OCI-LY7 (cell line): ENCODE data around the gene CHPT1. TPM values are rescaled to one million over a fixed set of nuclear protein-coding genes. Genes with fewer than 3 reads are reported as not detected.
"Not testable (repeated sequence)": the region's sequence is repeated elsewhere in the genome, so short reads cannot be mapped to it uniquely, and the experiment has no call there.

Experiments used
- BruUV-seq: library from RNA; stranded (reverse); fragments of 400-500 nt; replicated peaks from 2 replicates; lab custom pipeline; 2021; lab: Mats Ljungman, UMichigan
- CTCF ChIA-PET: fragments of 300-600 bp; sonication (Branson Sonifier 250); formaldehyde crosslinking; loops from one replicate; lab custom pipeline; 2022; ENCODE audit warnings: antibody characterized with exemption; ENCODE audit not compliant: unreplicated experiment; lab: Charles Lee
- POLR2A ChIA-PET: fragments of 300-600 bp; sonication (Branson Sonifier 250); formaldehyde crosslinking; loops from one replicate; lab custom pipeline; 2022; ENCODE audit warnings: antibody characterized with exemption; lab: Charles Lee
- DNase-seq: peaks from one replicate; pipeline ENCODE4 v3.0.0-alpha.2; 2015; ENCODE audit warnings: low spot score
- H2AFZ ChIP-seq: fragments of 200-600 bp; sonication (generic), shearing (Covaris generic); 2 replicates; pipeline ENCODE4 v1.6.1; 2014; ENCODE audit warnings: mild to moderate bottlenecking, antibody characterized with exemption, low read length, moderate library complexity
- H3K27ac ChIP-seq: fragments of 200-600 bp; sonication (generic); 2 replicates; pipeline ENCODE4 v1.5.1; 2014; ENCODE audit warnings: mixed run types, low read depth, mild to moderate bottlenecking, moderate library complexity, low read length, inconsistent platforms; ENCODE audit not compliant: poor library complexity, severe bottlenecking
- H3K36me3 ChIP-seq: fragments of 200-600 bp; sonication (generic); 2 replicates; pipeline ENCODE4 v1.6.1; 2014; ENCODE audit warnings: mild to moderate bottlenecking, antibody characterized with exemption, low read length, moderate library complexity, mixed read lengths; ENCODE audit not compliant: insufficient read depth
- H3K4me1 ChIP-seq: fragments of 200-600 bp; sonication (generic); 2 replicates; pipeline ENCODE4 v1.5.1; 2014; ENCODE audit warnings: mild to moderate bottlenecking, low read length; ENCODE audit not compliant: insufficient read depth, poor library complexity, severe bottlenecking
- H3K4me2 ChIP-seq: fragments of 200-600 bp; sonication (generic); 2 replicates; pipeline ENCODE4 v1.6.1; 2014; ENCODE audit warnings: mild to moderate bottlenecking, low read length
- H3K4me3 ChIP-seq: fragments of 200-600 bp; sonication (generic); 2 replicates; pipeline ENCODE4 v1.5.1; 2014; ENCODE audit warnings: mild to moderate bottlenecking, low read depth, low read length; ENCODE audit not compliant: poor library complexity, severe bottlenecking
- H3K79me2 ChIP-seq: fragments of 200-600 bp; sonication (generic); 2 replicates; pipeline ENCODE4 v1.6.1; 2016; ENCODE audit warnings: low read depth, mild to moderate bottlenecking, low read length, moderate library complexity, mixed read lengths; ENCODE audit not compliant: insufficient read depth
- H3K9me2 ChIP-seq: fragments of 200-600 bp; sonication (generic); 2 replicates; pipeline ENCODE4 v1.6.1; 2016; ENCODE audit warnings: mild to moderate bottlenecking, low read length, mixed read lengths; ENCODE audit not compliant: insufficient read depth
- H3K9me3 ChIP-seq: fragments of 200-600 bp; sonication (generic); 2 replicates; pipeline ENCODE4 v1.6.1; 2014; ENCODE audit warnings: mild to moderate bottlenecking, mixed run types, low read length, mixed read lengths
- H4K20me1 ChIP-seq: fragments of 200-600 bp; sonication (generic); 2 replicates; pipeline ENCODE4 v1.6.1; 2014; ENCODE audit warnings: mild to moderate bottlenecking, antibody characterized with exemption, low read length, moderate library complexity, mixed read lengths; ENCODE audit not compliant: insufficient read depth
- EZH2phosphoT487 ChIP-seq: fragments of 200-600 bp; sonication (generic); IDR thresholded peaks from 2 replicates; pipeline ENCODE4 v1.6.1; 2018; ENCODE audit warnings: low read depth, borderline replicate concordance, mild to moderate bottlenecking, mixed run types, antibody characterized with exemption, low read length, moderate library complexity, mixed read lengths
- intact Hi-C: fragments of 100-400 bp; cut with micrococcal nuclease; formaldehyde crosslinking; loops from one replicate; pipeline ENCODE4 v1.10.0; 2022; ENCODE audit not compliant: unreplicated experiment
- total RNA-seq, 2 experiments: library from RNA; depleted of rRNA in 1 of 2; stranded (reverse); fragments of >200 nt in 1 of 2; shearing (Covaris generic) in 1 of 2; gene quantifications; 2 replicates each; pipeline ENCODE4 v1.2.3, GENCODE V29; 2014 to 2022
- TF ChIP-seq, protein P1 (sequence below): fragments of 200-600 bp; sonication (generic); conservative IDR thresholded peaks from 2 replicates; pipeline ENCODE4 v1.5.1; 2014; ENCODE audit warnings: mild to moderate bottlenecking, antibody characterized with exemption, low read length, moderate library complexity, mixed read lengths

The CHPT1 gene
- total RNA-seq, 2 experiments from 2014 or later: 44.3 to 56.6 TPM

DNA sequence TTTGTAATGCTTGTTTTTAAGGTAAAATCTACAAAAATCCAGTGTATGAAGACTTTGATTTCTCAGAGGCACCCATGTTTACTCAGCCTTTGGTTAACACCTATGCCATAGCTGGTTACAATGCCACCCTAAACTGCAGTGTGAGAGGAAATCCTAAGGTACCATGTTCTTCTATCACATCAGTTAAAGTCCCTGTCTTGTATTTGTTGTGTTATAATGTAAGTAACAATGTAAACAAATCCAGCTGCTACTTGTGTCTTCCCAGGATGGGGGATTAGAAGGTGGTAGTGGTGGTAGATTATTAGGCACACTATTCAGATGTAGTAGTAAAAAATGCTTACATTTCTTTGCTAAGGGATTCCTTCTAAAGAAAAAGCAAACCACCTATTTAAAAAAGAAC lies 19.4 kb upstream of the CHPT1 start:
- TF ChIP-seq EZH2phosphoT487: no peak
- TF ChIP-seq, protein P1, sequence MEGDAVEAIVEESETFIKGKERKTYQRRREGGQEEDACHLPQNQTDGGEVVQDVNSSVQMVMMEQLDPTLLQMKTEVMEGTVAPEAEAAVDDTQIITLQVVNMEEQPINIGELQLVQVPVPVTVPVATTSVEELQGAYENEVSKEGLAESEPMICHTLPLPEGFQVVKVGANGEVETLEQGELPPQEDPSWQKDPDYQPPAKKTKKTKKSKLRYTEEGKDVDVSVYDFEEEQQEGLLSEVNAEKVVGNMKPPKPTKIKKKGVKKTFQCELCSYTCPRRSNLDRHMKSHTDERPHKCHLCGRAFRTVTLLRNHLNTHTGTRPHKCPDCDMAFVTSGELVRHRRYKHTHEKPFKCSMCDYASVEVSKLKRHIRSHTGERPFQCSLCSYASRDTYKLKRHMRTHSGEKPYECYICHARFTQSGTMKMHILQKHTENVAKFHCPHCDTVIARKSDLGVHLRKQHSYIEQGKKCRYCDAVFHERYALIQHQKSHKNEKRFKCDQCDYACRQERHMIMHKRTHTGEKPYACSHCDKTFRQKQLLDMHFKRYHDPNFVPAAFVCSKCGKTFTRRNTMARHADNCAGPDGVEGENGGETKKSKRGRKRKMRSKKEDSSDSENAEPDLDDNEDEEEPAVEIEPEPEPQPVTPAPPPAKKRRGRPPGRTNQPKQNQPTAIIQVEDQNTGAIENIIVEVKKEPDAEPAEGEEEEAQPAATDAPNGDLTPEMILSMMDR: no peak
- intact Hi-C loops: loop anchor here (10.0 kb wide), 1 partner anchor 263 kb away; no protein-coding TSS in a partner anchor
- no peaks in the 10 kb centered on the region for H3K4me1 ChIP-seq
- H3K9me2 ChIP-seq: no peaks in the 10 kb centered on the region
- ChIA-PET POLR2A (interaction anchor here (1.7 kb wide), 1 partner anchor 46 kb away, joined by 3 read pairs; no protein-coding TSS in a partner anchor), CTCF (no interaction called here)
- no peak overlapping the region for H2AFZ ChIP-seq
- H3K4me3 ChIP-seq: no peak overlapping the region
- DNase-seq: no peak
- no peak overlapping the region for H3K27ac ChIP-seq
- no peaks in the 10 kb centered on the region for H3K79me2 ChIP-seq
- no peaks in the 10 kb centered on the region for H4K20me1 ChIP-seq
- no peaks in the 10 kb centered on the region for H3K9me3 ChIP-seq
- BruUV-seq: no TSS peak
- no peaks in the 10 kb centered on the region for H3K36me3 ChIP-seq
- no peak overlapping the region for H3K4me2 ChIP-seq

DNA sequence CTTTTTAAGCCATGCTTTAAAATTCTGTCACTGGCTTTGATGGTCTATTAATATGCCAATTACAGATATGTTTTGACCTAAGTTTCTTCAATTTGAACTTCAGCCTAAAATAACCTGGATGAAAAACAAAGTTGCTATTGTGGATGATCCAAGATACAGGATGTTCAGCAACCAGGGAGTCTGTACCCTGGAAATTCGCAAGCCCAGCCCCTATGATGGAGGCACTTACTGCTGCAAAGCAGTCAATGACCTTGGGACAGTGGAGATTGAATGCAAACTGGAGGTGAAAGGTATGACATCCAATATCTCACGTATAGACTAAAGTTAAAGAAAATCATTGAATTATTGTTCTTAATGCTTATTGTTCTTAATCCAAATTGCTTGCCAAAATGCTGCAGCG lies 17.2 kb upstream of the CHPT1 start:
- no peak overlapping the region for H3K4me3 ChIP-seq
- no peak for DNase-seq
- H2AFZ ChIP-seq: no peak overlapping the region
- ChIA-PET CTCF (no interaction called here), POLR2A (no interaction called here)
- no peaks in the 10 kb centered on the region for H3K36me3 ChIP-seq
- H3K4me1 ChIP-seq: no peaks in the 10 kb centered on the region
- H3K27ac ChIP-seq: no peak overlapping the region
- TF ChIP-seq EZH2phosphoT487: no peak
- TF ChIP-seq, protein P1: no peak
- no peaks in the 10 kb centered on the region for H3K9me2 ChIP-seq
- intact Hi-C loops: no loop called here
- no peak overlapping the region for H3K4me2 ChIP-seq
- no peaks in the 10 kb centered on the region for H4K20me1 ChIP-seq
- H3K79me2 ChIP-seq: no peaks in the 10 kb centered on the region
- BruUV-seq: no TSS peak
- H3K9me3 ChIP-seq: no peaks in the 10 kb centered on the region

DNA sequence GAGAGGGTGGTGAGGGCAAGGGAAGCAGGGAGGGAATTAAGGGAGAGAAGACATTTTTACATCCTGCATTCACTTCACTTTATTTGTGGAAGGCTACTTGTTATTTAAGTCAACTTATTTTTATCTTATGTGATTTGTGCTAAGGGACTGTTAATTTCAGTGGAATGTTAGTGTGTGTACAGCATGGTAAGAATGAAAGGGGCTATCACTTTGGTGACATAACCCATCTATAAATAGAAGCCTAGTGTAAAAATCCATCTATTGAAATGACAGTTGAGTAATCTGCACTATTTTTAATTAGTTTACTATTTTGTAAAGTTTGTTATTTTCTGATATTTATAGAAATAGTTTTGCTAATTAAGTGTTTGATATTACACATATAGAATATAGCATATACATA lies 16.8 kb upstream of the CHPT1 start:
- H3K4me1 ChIP-seq: no peaks in the 10 kb centered on the region
- no peaks in the 10 kb centered on the region for H3K36me3 ChIP-seq
- no peak overlapping the region for H3K4me3 ChIP-seq
- intact Hi-C loops: no loop called here
- no peaks in the 10 kb centered on the region for H3K9me2 ChIP-seq
- no peak overlapping the region for H3K27ac ChIP-seq
- H4K20me1 ChIP-seq: no peaks in the 10 kb centered on the region
- no TSS peak for BruUV-seq
- ChIA-PET POLR2A (no interaction called here), CTCF (no interaction called here)
- TF ChIP-seq, protein P1: no peak
- TF ChIP-seq EZH2phosphoT487: no peak
- no peaks in the 10 kb centered on the region for H3K9me3 ChIP-seq
- H3K4me2 ChIP-seq: no peak overlapping the region
- no peak overlapping the region for H2AFZ ChIP-seq
- no peaks in the 10 kb centered on the region for H3K79me2 ChIP-seq
- DNase-seq: no peak

DNA sequence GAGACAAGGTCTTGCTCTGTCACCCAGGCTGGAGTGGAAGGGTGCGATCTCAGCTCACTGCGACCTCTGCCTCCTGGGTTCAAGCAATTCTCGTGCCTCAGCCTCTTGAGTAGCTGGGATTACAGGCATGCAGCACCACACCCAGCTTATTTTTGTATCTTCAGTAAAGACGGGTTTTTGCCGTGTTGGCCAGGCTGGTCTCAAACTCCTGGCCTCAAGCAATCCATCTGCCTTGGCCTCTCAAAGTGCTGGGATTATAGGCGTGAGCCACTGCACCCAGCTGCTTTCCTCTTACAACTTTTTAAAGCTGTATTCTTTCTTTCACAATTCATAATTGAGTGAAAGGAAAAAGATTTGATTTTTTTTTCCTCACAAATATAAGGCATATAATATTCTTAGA lies 15.8 kb upstream of the CHPT1 start:
- H4K20me1 ChIP-seq, H2AFZ ChIP-seq, H3K4me3 ChIP-seq, H3K79me2 ChIP-seq, H3K9me2 ChIP-seq, BruUV-seq, H3K9me3 ChIP-seq, H3K27ac ChIP-seq, CTCF ChIA-PET, H3K36me3 ChIP-seq, H3K4me1 ChIP-seq, intact Hi-C loops, DNase-seq, H3K4me2 ChIP-seq: not testable (repeated sequence)
- POLR2A ChIA-PET: interaction anchor here (0.7 to 2.2 kb wide), 3 partner anchors 9 to 88 kb away, joined by 3 to 6 read pairs (median 3); no protein-coding TSS in a partner anchor
